HG02763 (cell line): ENCODE results near the gene MPC1.
A peak's percentile ranks its signal among the peaks of the same experiment; 100 is the strongest.
"Not testable (repeated sequence)": the region's sequence is repeated elsewhere in the genome, so short reads cannot be mapped to it uniquely, and the experiment has no call there.

Experiments used
- ATAC-seq: cut with Tn5 transposase; IDR thresholded peaks from one replicate; pipeline ENCODE4 v1.9.1; 2021; ENCODE audit warnings: mild to moderate bottlenecking, moderate library complexity; ENCODE audit not compliant: unreplicated experiment

Gene MPC1

DNA sequence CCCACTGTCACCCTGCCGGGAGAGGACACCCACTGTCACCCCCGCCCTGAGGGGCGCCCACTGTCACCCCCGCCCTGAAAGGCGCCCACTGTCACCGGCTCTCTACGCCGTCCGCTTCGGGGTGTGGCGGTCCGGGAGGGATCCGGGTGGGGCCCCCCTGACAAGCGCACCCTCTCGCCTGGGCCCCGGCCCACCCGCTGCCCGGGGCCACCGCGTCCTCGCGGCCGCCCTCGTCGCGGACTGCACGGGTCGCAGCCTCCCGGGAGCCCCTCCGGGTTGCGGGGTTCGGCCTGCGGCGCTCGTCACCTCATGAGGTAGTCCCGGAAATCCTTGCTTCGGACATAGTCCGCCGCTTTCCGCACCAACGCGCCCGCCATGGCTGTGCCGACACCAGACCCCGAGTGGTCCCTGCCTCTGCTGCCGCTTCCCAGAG, 224 bp downstream of the MPC1 start:
- peak; percentile 7 for ATAC-seq

DNA sequence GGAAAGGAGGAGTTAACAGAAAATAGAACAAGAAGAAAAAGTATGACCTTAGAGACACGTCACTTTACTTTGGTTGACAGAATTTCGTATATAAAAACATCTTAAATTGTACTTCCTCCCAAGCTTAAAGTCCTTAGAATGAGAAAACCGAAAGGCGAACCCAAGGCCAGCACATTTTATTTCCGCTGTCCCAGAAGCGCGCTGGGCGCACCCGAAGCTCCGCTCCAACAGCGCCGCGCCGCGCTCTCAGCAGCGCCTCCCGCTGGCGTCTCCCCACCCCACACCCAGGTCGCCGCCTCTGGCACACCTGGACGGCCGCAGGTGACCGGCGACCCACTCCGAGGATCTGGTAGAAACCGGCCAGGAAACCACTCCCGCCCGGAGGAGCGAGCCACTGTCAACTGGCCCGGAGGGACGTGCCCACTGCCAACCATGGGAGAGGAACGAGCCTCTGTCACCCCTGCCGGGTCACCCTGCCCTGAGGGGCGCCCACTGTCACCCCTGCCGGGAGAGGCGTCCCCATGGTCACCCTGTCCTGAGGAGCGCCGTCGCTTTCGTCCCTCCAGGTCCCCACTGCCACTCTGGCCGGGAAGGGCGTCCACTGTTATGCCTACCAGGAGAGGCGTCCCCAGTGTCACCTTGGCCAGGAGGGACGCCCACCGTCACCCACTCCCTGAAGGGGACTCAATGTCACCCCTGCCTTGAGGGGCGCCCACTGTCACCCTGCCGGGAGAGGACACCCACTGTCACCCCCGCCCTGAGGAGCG, 824 bp downstream of the MPC1 start:
- peak; percentile 45 for ATAC-seq

DNA sequence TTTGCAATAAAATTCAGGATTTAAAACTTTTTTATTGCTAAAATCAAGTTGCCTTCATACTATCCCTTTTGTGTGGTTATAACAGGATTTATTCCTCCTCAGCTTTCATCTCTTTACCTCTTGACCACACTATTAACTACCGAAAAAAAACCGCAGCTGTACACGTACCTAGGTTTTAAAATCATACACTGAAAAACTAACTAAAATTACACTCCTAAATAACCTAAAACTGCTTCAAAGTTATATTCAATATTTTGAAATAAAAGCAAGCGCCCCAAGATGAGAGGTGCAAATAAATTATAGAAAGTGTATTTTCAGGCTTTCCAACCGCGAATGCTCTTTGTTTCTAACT, 1.4 kb downstream of the MPC1 start:
- ATAC-seq: no peak

DNA sequence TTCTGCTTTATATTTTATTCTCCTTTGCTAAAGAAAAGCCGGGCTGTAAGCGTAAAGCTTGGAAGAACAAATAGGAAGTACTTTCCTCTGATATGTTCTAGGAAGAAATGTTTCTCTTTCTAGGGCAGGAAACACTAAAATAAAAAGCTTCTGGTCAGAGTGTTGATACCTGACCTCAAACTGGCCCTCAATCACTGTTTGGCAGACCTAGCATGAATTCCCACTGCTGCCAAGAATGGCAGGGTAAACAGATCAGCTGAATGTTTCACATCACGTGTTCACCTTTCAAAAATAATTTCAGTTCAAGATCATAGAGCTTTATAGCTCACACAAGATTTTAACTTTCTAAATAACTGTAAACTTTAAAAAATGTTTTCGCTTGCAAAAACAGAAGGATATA, 2.9 kb downstream of the MPC1 start:
- ATAC-seq: no peak

DNA sequence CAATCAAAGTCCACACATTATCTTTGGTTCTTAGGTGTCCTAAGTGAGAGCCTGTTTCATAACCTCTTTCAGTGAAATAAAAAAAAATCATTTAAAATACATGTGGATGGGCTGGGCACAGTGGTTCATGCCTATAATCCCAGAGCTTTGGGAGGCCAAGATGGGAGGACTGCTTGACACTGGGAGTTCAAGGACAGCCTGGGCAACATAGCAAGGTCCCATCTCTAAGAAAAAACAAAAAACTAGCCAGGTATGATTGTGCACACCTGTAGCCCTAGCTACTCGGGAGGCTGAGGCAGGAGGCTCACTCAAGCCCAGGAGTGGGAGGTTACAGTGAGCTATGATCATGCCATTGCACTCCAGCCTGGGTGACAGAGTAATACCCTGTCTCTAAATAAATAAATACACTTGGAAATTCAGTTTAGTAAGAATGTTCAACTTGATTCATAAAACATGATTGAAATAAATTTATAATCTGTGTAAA, 3.6 kb downstream of the MPC1 start:
- no peak for ATAC-seq

DNA sequence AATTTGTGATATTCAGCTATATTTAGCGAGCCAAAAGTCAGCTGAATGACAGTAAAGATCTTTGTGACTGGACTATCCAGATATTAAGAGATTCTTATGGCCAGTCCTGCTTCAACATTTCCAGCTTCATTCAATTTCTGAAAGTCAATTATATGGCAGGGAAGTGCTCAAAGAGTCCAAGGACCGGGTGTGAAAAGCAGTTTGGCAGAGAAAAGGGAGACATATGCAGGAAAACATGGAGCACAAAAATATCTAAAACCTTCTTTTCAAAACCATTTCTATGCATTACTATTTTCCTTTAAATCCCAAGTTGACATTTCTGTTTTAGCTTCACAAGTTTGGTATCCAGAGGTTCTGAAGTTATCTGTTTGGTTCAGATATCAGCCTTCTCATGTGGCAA, 5.0 kb downstream of the MPC1 start:
- no peak for ATAC-seq

DNA sequence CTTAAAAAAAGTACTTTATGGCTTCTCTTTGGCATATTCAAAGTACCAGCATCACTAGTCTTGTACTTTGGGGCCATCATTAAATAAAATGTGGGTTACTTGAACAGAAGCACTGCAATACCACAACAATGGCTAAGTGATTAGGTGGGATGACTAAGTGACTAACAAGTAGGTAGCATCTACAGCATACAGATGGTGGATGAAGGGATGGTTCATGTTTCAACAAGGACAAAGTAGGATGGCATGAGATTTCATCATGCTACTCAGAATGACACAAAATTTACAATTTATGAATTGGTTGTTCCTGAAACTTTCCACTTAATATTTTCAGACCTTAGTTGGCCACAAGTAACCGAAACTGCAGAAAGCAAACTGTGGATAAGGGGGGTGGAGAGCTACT, 7.7 kb downstream of the MPC1 start:
- ATAC-seq: no peak

DNA sequence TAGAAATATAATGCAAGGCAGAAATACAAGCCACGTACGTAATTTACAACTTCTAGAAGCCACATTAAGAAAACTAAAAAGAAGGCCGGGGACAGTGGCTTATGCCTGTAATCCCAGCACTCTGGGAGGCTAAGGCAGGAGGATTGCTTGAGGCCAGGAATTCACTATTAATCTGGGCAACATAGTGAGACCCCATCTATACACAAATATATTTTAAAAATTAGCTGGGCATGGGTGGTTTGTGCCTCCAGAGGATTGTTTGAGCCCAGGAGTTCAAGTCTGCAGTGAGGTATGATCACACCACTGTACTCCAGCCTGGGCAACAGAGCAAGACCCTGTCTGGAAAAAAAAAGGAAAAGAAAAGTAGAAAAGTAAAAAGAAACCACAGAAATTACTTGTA, 12.3 kb downstream of the MPC1 start:
- no peak for ATAC-seq

DNA sequence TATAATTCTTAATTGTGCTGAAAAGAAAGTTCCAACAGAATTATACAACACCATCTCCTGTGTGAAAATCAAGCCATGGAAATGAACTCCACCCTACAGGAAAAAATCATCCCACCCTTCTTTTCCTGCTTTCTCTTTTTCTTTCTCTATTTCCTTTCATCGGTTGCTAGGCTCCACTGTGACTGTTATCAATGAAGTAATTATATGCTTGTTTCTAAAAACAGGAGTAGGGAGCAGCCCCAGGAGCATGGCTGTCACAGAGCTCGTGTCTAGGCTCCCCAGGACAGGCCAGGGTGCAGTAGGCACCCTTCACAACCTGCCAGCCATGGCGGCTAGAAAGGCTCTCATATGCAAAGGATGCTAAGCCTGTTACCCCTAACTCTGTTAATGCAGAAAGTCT, 13.0 kb downstream of the MPC1 start:
- ATAC-seq: no peak

DNA sequence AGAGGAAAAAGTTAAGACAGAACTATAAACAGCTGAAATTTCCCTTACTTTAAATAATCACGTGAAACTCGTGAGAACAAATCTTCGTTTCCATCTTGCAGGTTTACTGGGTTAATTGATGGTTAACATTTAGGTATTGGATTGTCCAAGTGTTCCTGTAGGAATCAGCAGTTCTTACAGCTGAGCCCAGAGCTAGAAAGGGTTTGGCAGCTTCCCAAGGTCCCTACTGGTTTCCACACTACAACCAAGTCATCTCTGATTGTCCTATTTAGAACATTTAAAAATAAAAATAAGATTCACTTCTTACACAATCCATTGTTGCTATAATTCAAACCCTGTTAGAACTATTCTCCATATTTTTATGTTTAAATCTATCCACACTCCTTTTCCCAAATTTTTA, 15.8 kb downstream of the MPC1 start:
- ATAC-seq: no peak

DNA sequence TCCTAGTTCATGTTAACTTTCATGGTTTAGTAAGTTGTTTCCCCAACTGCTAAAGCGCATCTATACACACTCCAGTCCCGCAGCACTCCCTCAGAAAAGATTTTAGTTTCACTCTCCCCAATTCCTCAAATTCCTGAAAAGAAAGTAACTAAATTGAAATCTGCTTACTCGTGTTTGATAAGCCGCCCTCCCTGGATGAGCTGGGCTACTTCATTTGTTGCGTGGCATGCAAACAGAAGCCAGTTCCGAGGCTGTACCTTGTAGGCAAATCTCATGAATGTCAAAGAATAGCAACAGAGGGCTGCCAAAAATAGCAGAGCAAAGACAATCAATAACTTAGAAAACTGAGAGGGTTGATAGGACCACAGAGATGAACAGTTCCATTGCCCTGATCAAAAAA, 16.9 kb downstream of the MPC1 start:
- peak; percentile 56 for ATAC-seq

DNA sequence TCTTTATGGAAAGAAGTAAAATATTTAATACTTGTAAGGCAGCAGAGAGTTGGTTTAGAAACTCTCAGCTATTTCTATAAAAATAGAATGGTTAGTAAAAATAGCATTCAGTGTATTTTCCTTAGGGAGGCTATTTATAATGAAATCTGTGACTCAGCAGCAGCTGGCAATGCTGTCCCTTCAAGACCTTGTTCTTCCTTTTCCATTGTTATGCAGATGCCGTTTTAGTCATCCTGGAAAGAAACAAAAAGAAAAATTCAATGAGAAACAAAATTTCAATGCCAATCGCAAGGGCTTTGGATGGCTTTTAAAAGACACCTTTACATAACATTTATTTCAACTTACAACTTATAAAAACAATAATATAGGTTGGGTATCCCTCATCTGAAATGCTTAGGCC, 17.5 kb downstream of the MPC1 start:
- no peak for ATAC-seq

DNA sequence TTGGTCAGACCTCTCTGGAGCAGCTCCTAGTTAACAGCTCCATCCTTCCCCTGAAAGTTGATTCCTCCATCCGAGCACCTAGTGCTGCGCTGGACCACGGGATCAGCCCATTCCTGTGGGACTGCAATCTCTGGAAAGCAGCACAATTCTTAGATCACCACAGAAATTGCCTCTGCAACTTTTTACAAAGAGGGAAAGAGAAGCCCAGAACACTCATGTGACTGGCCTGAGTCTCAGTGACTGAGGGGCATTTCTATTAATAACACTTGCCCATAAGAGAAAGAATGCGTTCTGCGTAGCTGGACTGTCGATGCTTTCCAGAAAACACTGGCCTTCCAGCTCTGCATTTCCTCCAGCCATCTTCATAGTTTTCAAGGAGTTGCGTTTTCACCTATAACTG, 18.3 kb downstream of the MPC1 start:
- ATAC-seq: no peak

DNA sequence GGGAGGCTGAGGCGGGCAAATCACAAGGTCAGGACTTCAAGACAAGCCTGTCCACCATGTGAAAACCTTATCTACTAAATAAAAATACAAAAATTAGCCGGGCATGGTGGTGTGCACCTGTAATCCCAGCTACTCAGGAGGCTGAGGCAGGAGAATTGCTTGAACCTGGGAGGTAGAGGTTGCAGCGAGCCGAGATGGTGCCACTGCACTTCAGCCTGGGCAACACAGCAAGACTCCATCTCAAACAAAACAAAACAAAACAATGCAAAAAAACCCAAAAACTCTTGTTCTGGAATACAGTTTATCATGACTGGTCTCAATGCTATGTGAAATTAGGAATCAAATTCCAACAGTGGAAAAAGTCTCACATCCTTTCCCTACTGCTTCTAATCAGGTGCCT, 20.3 kb downstream of the MPC1 start:
- ATAC-seq: not testable (repeated sequence)

DNA sequence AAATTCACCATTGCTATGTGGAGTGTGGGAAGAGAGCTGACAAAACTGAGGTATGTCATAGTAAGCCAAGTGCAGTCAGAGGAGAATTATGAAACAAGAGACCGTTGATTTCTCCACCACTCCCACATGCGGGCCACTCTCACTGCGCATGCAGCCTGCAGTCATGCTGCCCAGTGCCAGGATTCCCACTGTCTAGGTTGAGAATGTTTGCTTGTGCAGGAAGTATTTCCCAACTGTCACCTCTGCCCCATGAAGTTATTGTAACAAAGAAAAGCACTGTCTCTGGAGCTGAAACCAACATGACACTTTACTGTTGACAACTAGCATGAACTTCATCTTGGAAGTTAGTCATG, 21.7 kb downstream of the MPC1 start:
- no peak for ATAC-seq

DNA sequence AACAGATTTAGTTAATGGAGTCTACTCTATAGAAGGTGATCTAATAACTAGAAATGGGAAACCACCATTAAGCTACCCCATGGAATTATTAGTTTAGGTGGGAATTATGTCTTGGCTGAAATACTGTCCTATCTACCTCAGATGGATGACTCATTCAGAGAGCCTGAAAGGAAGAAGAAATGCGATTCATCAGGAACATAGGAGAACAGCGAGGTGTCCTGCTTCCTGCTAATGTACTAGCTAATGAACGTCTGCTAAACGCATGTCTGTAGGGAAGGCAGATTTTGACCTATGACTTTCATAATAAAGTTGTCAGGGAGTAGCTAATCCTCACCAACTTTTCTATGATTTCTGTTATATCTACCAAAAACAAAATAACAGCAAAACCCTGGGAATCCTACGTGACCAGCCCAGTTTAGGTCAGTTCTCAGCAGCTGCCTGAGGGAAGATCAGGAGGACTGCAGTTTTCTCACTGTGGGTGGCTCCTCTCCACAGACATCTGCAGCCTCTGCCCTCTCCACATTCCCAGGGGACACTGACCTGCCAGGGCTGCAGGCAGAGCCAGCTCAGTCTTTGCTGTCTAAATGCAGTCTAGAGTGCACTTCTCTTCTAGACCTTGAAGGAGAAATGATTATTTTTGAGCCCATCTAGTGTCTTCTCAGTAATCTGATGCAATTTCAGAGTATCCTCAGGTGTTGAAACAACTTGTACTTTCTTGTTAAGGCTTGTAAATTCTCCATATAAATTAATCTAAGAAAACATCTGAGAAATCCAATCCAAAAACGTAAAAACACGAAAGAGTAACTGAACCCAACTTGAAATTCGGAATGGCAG, 22.3 kb downstream of the MPC1 start:
- no peak for ATAC-seq

DNA sequence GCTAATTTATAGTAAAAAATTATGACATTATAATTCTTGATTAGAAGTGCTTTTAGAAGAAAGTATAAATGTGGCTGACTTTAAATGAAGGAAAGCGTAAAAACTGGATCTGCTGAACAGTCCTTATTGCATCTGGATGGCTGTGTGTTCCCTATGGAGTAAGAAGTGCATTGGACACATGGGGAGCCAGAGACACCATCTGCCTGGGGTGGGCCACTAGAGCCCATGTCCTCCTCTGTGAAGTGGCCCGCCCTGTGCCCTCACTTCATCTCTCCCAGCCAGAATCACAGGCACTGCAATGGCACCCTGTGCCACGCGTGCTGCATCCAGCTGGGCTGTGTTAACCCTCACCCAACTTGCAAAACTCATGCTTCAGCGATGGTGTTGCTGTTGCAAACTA, 27.2 kb downstream of the MPC1 start:
- no peak for ATAC-seq

DNA sequence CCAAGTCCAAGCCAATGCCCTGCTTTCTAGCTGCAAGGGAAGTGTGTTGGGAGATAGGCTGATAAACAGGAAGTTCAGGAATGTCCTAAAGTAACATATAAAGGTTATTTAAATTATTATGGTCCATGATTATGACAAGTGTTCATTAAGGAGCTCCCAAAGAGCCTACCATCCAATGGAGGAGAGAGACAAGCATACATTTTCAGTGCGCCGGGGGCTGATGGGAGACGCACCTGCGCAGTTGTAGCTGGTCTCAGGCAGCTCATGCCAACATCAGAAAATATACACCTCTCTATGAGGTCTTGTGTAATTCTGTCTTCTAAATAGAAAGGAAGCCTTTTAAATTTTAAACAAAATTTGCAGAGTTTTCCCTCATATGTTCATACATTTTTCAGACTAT, 27.8 kb downstream of the MPC1 start:
- ATAC-seq: no peak

DNA sequence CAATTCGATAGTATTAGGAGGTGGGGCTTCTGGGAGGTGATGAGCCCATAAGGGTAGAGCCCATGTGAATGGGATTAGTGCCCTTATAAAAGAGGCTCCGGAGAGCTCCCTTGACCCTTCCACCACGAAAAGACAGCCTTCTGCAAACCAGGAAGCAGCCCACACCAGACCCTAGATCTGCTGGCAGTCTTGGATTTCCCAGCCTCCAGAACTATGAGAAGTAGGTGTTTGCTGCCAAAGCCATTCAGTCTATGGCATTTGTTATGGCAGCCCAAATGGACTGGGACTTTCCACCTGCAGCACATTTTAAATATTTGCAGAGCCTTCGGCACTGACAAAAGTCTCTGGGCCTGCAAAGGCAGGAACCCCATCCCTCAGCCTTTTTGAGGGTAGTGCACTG, 28.6 kb downstream of the MPC1 start:
- ATAC-seq: no peak

DNA sequence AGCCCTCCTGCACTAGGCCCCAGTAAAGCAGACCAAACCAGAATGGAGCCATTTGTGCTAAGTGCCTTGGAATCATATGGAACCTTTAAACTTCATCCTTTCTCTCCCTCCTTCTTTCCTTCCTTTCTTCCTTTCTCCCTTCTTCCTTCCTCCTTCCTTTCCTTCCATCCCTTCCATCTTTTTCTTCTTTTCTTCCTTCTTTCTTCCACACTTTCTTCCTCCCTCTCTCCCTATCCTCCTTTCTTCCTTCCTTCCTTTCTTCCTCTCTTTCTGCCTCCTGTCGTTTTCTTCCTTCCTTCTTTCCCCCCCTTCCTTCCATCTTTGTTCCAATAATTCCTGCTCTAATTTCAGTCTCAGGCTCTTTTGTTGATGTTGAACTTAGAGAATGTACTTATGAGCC, 29.2 kb downstream of the MPC1 start:
- no peak for ATAC-seq

DNA sequence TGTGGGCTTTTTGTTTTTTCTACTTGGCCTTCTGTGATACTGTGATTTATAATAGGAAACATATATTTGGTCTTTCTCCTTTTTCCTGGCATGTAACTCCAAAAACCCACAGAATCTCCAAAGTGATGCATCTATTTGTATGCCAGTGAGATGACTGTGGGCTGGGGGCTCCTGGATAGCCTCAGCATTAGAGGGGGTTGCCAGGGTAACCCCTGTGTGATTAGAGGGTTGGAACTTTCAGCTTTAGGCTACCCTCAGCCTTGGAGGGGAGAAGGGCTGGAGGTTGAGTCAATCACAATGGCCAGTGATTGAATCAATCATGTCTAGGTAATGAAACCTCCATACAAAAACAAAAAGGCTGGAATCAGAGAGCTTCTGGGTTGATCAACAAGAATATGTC, 29.8 kb downstream of the MPC1 start:
- no peak for ATAC-seq

DNA sequence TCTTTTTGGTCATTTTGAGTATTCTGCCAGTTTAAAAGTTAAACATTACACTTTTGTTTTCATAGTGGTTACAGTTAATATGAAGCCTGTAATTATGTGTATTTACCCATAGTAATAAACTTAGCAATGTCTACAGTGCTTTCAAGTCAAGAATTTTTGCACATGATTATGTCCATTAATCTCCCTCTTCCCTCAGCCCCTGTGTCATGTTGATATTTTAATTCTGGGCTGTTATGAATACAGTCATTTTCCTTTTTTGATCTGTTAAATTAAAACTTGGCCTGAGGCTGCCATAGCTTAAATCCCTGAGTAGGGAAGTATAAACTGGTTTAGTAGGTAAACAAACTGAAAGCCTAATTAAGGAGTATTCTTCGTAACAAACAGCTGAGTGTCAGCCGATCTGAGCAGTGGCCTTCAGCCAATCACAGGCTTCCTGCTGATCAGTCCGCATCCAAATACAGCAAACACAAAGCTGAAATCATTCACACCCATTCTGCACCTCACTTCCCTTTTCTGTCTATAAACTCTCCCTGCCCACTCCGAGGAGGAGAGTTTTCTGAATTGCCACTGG, 30.9 kb downstream of the MPC1 start:
- ATAC-seq: peak; percentile 99
